Liver (tissue), 9 donors: ENCODE data around the gene GREB1. TPM values are rescaled to one million over a fixed set of nuclear protein-coding genes. Genes with fewer than 3 reads are reported as not detected.
A peak's percentile ranks its signal among the peaks of the same experiment; 100 is the strongest.

Experiments
- DNase-seq: peaks from one replicate; pipeline ENCODE4 v3.0.0-alpha.2; 2017; ENCODE audit warnings: low spot score
- H3K27ac ChIP-seq, 2 donors: one replicate each; pipeline ENCODE4 v1.7.0; 2013; ENCODE audit warnings: inconsistent platforms in 2 of 2, low read length in 2 of 2, control low read depth in 1 of 2, low read depth in 1 of 2, mild to moderate bottlenecking in 1 of 2
- H3K27me3 ChIP-seq, 4 donors: one replicate each; pipeline versions ENCODE4 v1.6.1 to v1.7.0; 2013; ENCODE audit warnings: low read length in 3 of 4, inconsistent platforms in 1 of 4, mild to moderate bottlenecking in 1 of 4, moderate library complexity in 1 of 4; ENCODE audit not compliant: control insufficient read depth in 4 of 4, insufficient read depth in 4 of 4
- H3K36me3 ChIP-seq, 4 donors: one replicate each; pipeline versions ENCODE4 v1.6.1 to v1.7.0; 2013; ENCODE audit warnings: low read length in 3 of 4, mild to moderate bottlenecking in 3 of 4, low read depth in 1 of 4, moderate library complexity in 1 of 4; ENCODE audit not compliant: control insufficient read depth in 4 of 4, insufficient read depth in 3 of 4
- H3K4me1 ChIP-seq, 4 donors: one replicate each; pipeline versions ENCODE4 v1.6.1 to v1.7.0; 2013; ENCODE audit warnings: low read length in 3 of 4, mild to moderate bottlenecking in 3 of 4, moderate library complexity in 1 of 4; ENCODE audit not compliant: control insufficient read depth in 4 of 4, insufficient read depth in 4 of 4
- H3K4me3 ChIP-seq, 3 donors: one replicate each; pipeline versions ENCODE4 v1.6.1 to v1.7.0; 2013; ENCODE audit warnings: low read length in 3 of 3, control low read depth in 1 of 3, low read depth in 1 of 3, mild to moderate bottlenecking in 1 of 3
- H3K9ac ChIP-seq, 2 donors: one replicate each; pipeline ENCODE4 v1.7.0; 2013; ENCODE audit warnings: low read length in 2 of 2, mild to moderate bottlenecking in 2 of 2, moderate library complexity in 2 of 2, control low read depth in 1 of 2, low read depth in 1 of 2
- H3K9me3 ChIP-seq, 4 donors: one replicate each; pipeline versions ENCODE4 v1.6.1 to v1.7.0; 2013; ENCODE audit warnings: low read length in 3 of 4; ENCODE audit not compliant: control insufficient read depth in 4 of 4
- CTCF ChIP-seq: fragments of 150-350 bp; IDR thresholded peaks from 2 replicates; pipeline ENCODE4 v1.5.1; 2017; ENCODE audit warnings: improper control_type of control experiment, low read depth, low read length; ENCODE audit not compliant: missing input control
- FOXA1 ChIP-seq: IDR thresholded peaks from 2 replicates; pipeline ENCODE4 v1.6.1; 2016; ENCODE audit warnings: antibody characterized with exemption
- FOXA2 ChIP-seq: IDR thresholded peaks from 2 replicates; pipeline ENCODE4 v1.6.1; 2016; ENCODE audit warnings: antibody characterized with exemption
- GABPA ChIP-seq, 2 donors: IDR thresholded peaks in 1 of 2; conservative IDR thresholded peaks in 1 of 2; 2 replicates each; pipeline ENCODE4 v1.6.1; 2016; ENCODE audit warnings: antibody characterized with exemption in 2 of 2, mild to moderate bottlenecking in 1 of 2, moderate library complexity in 1 of 2
- HNF4A ChIP-seq, 2 donors: conservative IDR thresholded peaks; 2 replicates each; pipeline ENCODE4 v1.6.1; 2016; ENCODE audit warnings: antibody characterized with exemption in 2 of 2, mild to moderate bottlenecking in 2 of 2
- HNF4G ChIP-seq: IDR thresholded peaks from 2 replicates; pipeline ENCODE4 v1.6.1; 2016; ENCODE audit warnings: antibody characterized with exemption
- JUND ChIP-seq, 2 donors: IDR thresholded peaks; 2 replicates each; pipeline ENCODE4 v1.6.1; 2016; ENCODE audit warnings: antibody characterized with exemption in 2 of 2
- NR2F2 ChIP-seq: IDR thresholded peaks from 2 replicates; pipeline ENCODE4 v1.6.1; 2016; ENCODE audit warnings: antibody characterized with exemption
- RAD21 ChIP-seq, 2 donors: IDR thresholded peaks; 2 replicates each; pipeline ENCODE4 v1.6.1; 2016; ENCODE audit warnings: antibody characterized with exemption in 2 of 2, mild to moderate bottlenecking in 2 of 2
- REST ChIP-seq: IDR thresholded peaks from 2 replicates; pipeline ENCODE4 v1.6.1; 2016; ENCODE audit warnings: antibody characterized with exemption, mild to moderate bottlenecking
- RXRA ChIP-seq, 2 donors: IDR thresholded peaks; 2 replicates each; pipeline ENCODE4 v1.6.1; 2017 to 2018; ENCODE audit warnings: antibody characterized with exemption in 2 of 2, mild to moderate bottlenecking in 1 of 2
- SP1 ChIP-seq: IDR thresholded peaks from 2 replicates; pipeline ENCODE4 v1.6.1; 2018; ENCODE audit warnings: antibody characterized with exemption, mild to moderate bottlenecking
- YY1 ChIP-seq: IDR thresholded peaks from 2 replicates; pipeline ENCODE4 v1.6.1; 2016; ENCODE audit warnings: antibody characterized with exemption, mild to moderate bottlenecking
- WGBS: extraction: QIAGEN DNeasy Blood & Tissue Kit; methylation state at CpG from one replicate; pipeline ENCODE4 v1.1.7; 2013; 5-methylcytosine and 5-hydroxymethylcytosine counted together
- polyA plus RNA-seq, 2 donors: library from polyadenylated mRNA; stranded (reverse) in 1 of 2; unstranded in 1 of 2; fragments of 200-250 nt in 1 of 2; fragments of >200 nt in 1 of 2; fragmentation: Nextera tagmentation in 1 of 2; extraction: Ambion mirVana in 1 of 2; gene quantifications; one replicate each; pipeline versions ENCODE4 v1.2.1 to v1.2.3, GENCODE V29; 2013 to 2015
- total RNA-seq, 2 donors: library from RNA; depleted of rRNA; stranded (reverse); fragments of >200 nt; gene quantifications; one replicate each; pipeline ENCODE4 v1.2.3, GENCODE V29; 2014
- TF ChIP-seq, protein P1 (sequence below): IDR thresholded peaks from 2 replicates; pipeline ENCODE4 v1.6.1; 2016; ENCODE audit warnings: antibody characterized with exemption
- TF ChIP-seq, protein P2 (sequence below): IDR thresholded peaks from 2 replicates; pipeline ENCODE4 v1.6.1; 2016; ENCODE audit warnings: antibody characterized with exemption
- donor health status: healthy.
- donor health status: healthy.
- donor health status: healthy.
- donor health status: healthy.
- donor health status: healthy.

The GREB1 gene
- total and polyA plus RNA-seq, 4 donors = 1.0 to 6.3 (median 3.6) TPM

DNA sequence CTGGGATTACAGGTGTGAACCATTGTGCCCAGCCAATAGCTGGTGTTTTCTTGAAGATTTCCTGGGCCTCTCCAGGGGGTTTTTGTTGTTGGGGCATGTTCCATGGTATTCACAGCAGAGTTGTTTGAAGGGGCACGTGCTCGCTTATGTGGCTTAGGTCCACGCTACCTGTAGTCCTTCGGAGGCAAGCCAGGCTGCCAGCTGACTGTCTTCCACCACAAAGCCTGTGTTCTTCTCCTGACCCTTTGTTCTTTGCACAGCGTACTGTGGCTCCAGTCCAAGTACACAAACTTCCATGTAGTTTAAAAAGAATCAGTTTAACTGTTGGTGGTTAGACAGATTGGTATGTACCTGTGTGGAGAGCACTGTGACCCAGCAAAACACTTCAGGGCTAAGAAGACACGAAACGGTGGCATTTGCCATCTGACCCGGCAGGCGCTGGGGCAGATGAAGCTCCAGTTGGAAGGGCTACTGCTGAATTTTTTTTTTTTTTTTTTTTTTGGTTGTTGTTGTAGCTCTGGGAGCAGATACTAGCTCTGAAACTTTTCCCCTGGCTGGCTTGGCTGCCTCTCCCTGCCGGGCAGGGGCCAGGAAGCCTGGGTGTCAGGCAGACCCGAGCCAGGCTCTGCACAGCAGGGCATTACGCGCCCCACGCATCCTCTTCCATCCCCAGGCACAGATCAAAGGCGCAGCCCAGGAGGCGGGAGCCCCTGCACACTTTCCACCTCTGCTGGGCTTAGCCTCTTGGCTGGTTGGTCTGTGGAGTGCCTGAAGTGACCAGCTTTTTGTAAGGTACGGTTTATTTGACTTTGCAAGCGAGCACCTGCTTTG, 5.7 kb downstream of the GREB1 start:
- H3K27me3 ChIP-seq = no peaks in the 10 kb centered on the region
- no peak overlapping the region for H3K27ac ChIP-seq
- H3K4me3 ChIP-seq = peak overlapping the region in 1 of 3 donors; percentile 19
- H3K9me3 ChIP-seq = no peaks in the 10 kb centered on the region
- TF ChIP-seq SP1 (peak; percentile 78), YY1 (peak; percentile 49), FOXA1 (no peak), FOXA2 (peak; percentile 69), NR2F2 (peak; percentile 61), REST (no peak), JUND (IDR thresholded peaks at IDR 0.05) (peak in 1 of 2 donors; percentile 49), RXRA (IDR thresholded peaks at IDR 0.05) (peak; percentile 69 to 81), HNF4A (conservative IDR thresholded peaks at IDR 0.05) (peak; percentile 84 to 92), CTCF (no peak), RAD21 (IDR thresholded peaks at IDR 0.05) (peak in 1 of 2 donors; percentile 31)
- TF ChIP-seq, protein P1, sequence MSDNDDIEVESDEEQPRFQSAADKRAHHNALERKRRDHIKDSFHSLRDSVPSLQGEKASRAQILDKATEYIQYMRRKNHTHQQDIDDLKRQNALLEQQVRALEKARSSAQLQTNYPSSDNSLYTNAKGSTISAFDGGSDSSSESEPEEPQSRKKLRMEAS = peak; percentile 61
- no peak for DNase-seq
- H3K4me1 ChIP-seq = peaks cover 6 to 27% (median 21%) of the 10 kb centered on the region in 4 donors
- no peak overlapping the region for H3K9ac ChIP-seq
- H3K36me3 ChIP-seq = no peaks in the 10 kb centered on the region
- 24% methylated on average over 18 of the region's 18 CpGs for WGBS

DNA sequence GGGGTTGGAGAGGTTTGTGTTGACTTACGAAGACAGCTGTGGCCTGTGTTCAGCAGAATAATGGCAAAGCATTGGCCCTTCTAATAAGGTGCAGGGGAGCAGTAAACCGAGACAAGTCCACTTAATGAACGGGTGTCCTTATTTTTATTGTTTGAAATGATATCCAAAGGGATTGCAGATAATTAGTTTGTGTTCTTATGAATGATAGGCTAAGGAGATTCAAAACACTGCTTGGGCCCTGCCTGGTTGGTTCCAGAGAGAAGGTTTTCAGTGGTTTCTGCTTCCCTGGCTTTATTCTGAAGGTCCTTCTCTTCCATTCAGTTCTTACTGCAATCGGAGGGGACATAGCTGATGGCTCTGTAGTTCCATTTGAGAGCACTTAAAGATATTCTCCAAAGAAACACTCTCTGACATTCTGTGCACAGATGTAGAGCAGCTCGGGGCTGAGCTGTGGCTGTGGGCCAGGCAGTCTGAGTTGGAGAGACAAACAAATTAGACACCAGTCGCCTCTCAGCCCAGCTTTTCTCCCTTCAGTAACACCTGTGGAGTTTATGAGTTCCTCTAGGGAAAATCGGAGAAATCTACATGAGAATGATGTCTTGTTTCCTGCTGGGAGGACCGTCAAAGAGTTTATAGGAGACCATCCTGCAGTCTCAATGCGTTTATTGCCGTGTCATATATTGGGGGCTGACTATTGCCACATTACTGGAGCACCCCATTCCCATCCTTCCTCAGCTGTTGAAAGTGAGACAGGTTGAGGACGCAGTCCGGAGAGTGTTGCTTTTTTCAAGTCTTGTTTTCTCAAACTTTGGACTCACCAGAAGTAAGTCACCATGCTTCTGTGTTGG, 6.5 kb downstream of the GREB1 start:
- no peak for DNase-seq
- WGBS = 56% methylated on average over 12 of the region's 12 CpGs
- Histone ChIP-seq H3K36me3 (no peaks in the 10 kb centered on the region), H3K4me3 (no peak overlapping the region), H3K9ac (no peak overlapping the region), H3K9me3 (no peaks in the 10 kb centered on the region), H3K4me1 (peaks cover 6 to 27% (median 21%) of the 10 kb centered on the region in 4 donors), H3K27ac (no peak overlapping the region), H3K27me3 (no peaks in the 10 kb centered on the region)
- TF ChIP-seq GABPA (IDR thresholded peaks at IDR 0.05 in 1 of 2, conservative IDR thresholded peaks at IDR 0.05 in 1 of 2) (no peak), HNF4G (no peak), HNF4A (conservative IDR thresholded peaks at IDR 0.05) (peak in 1 of 2 donors; percentile 5), RAD21 (IDR thresholded peaks at IDR 0.05) (no peak)
- TF ChIP-seq, protein P2, sequence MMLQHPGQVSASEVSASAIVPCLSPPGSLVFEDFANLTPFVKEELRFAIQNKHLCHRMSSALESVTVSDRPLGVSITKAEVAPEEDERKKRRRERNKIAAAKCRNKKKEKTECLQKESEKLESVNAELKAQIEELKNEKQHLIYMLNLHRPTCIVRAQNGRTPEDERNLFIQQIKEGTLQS = no peak
